Mesenteric fat pad (tissue), 1 donor: ENCODE results near the gene A1BG. TPM values are rescaled to one million over a fixed set of nuclear protein-coding genes. Genes with fewer than 3 reads are reported as not detected.

ENCODE experiments used
- DNase-seq: peaks from one replicate; pipeline ENCODE4 v3.0.0-alpha.2; 2020; ENCODE audit warnings: low spot score
- total RNA-seq: library from RNA; stranded (reverse); fragmentation: NEBNext Ultra II Directional; extraction: Animal tissue kit (Norgen Biotek cat#: 25700); gene quantifications from one replicate; pipeline ENCODE4 v1.2.1, GENCODE V29; 2021
- donor health status: DM: yes; HTN: yes; CAD: no.

Gene A1BG
- total RNA-seq, 1 donor from 2014 or later: 8.4 TPM

- DNase-seq: no peak
Observed at GRCh38 chr19:58338825-58339558, 14.3 kb downstream of the A1BG start.

- no peak for DNase-seq
Observed at GRCh38 chr19:58338336-58338735, 15.0 kb downstream of the A1BG start.

- DNase-seq: no peak
Observed at GRCh38 chr19:58336820-58337219, 16.5 kb downstream of the A1BG start.

- DNase-seq: no peak
Observed at GRCh38 chr19:58336216-58336615, 17.1 kb downstream of the A1BG start.

- DNase-seq: no peak
Observed at GRCh38 chr19:58335630-58336029, 17.7 kb downstream of the A1BG start.

GRCh38 chr19:58334691-58335249 is 18.5 kb downstream of the A1BG start:
- DNase-seq: no peak

GRCh38 chr19:58332697-58333096 is 20.6 kb downstream of the A1BG start:
- no peak for DNase-seq

- no peak for DNase-seq
Observed at GRCh38 chr19:58330458-58330857, 22.8 kb downstream of the A1BG start.

GRCh38 chr19:58328999-58329398 is 24.3 kb downstream of the A1BG start:
- no peak for DNase-seq

- peak; percentile 98 for DNase-seq
Observed at GRCh38 chr19:58326914-58327726, 26.2 kb downstream of the A1BG start, which contains the start of gene ZSCAN22. TSS of gene ZSCAN22 (plus strand) at chr19:58326994. CDS start at chr19:58334803, 7,809 bp downstream.

GRCh38 chr19:58326501-58326913 is 26.8 kb downstream of the A1BG start:
- DNase-seq: no peak

- DNase-seq: peak; percentile 64
Observed at GRCh38 chr19:58325311-58326022, 27.8 kb downstream of the A1BG start.

- peak; percentile 77 for DNase-seq
Observed at GRCh38 chr19:58319241-58319640, 34.1 kb downstream of the A1BG start.

GRCh38 chr19:58318297-58318696 is 35.0 kb downstream of the A1BG start:
- peak; percentile 80 for DNase-seq

GRCh38 chr19:58317476-58318072 is 35.7 kb downstream of the A1BG start:
- DNase-seq: no peak

- peak; percentile 33 for DNase-seq
Observed at GRCh38 chr19:58315580-58315979, 37.7 kb downstream of the A1BG start.

- DNase-seq: peak; percentile 30
Observed at GRCh38 chr19:58311345-58311865, 41.9 kb downstream of the A1BG start.

- peak; percentile 71 for DNase-seq
Observed at GRCh38 chr19:58310685-58311084, 42.6 kb downstream of the A1BG start.

- no peak for DNase-seq
Observed at GRCh38 chr19:58307736-58308135, 45.6 kb downstream of the A1BG start.

GRCh38 chr19:58305932-58306323 is 47.4 kb downstream of the A1BG start:
- DNase-seq: no peak
